GM18511 (cell line): ENCODE measurements around the gene USF3.
A peak's percentile ranks its signal among the peaks of the same experiment; 100 is the strongest.

Experiments
- ATAC-seq: cut with Tn5 transposase; IDR thresholded peaks from one replicate; pipeline ENCODE4 v1.9.1; 2021; ENCODE audit warnings: mild to moderate bottlenecking, moderate library complexity; ENCODE audit not compliant: unreplicated experiment

USF3 gene

GRCh38 chr3:113698956-113699355, 2.5 kb upstream of the USF3 start:
- no peak for ATAC-seq

- no peak for ATAC-seq
Observed at GRCh38 chr3:113698213-113698742, 1.8 kb upstream of the USF3 start.

- ATAC-seq = no peak
Observed at GRCh38 chr3:113697500-113698090, 1.2 kb upstream of the USF3 start.

- ATAC-seq = peak; percentile 89
Observed at GRCh38 chr3:113696658-113697499, 437 bp upstream of the USF3 start.

GRCh38 chr3:113695431-113695785, 1.0 kb downstream of the USF3 start:
- no peak for ATAC-seq

GRCh38 chr3:113690482-113690881, 6.0 kb downstream of the USF3 start:
- ATAC-seq = no peak

GRCh38 chr3:113685956-113686721, 10.3 kb downstream of the USF3 start:
- no peak for ATAC-seq

GRCh38 chr3:113685124-113685523, 11.3 kb downstream of the USF3 start:
- no peak for ATAC-seq

- no peak for ATAC-seq
Observed at GRCh38 chr3:113684271-113684819, 12.1 kb downstream of the USF3 start.

- ATAC-seq = no peak
Observed at GRCh38 chr3:113678773-113679172, 17.7 kb downstream of the USF3 start.

GRCh38 chr3:113677737-113678136, 18.7 kb downstream of the USF3 start:
- ATAC-seq = no peak

- ATAC-seq = no peak
Observed at GRCh38 chr3:113676261-113676660, 20.2 kb downstream of the USF3 start.

GRCh38 chr3:113673593-113673992, 22.8 kb downstream of the USF3 start:
- no peak for ATAC-seq

- ATAC-seq = no peak
Observed at GRCh38 chr3:113668015-113668414, 28.4 kb downstream of the USF3 start.

- ATAC-seq = no peak
Observed at GRCh38 chr3:113664523-113665094, 31.8 kb downstream of the USF3 start.

- no peak for ATAC-seq
Observed at GRCh38 chr3:113663761-113664160, 32.7 kb downstream of the USF3 start.

GRCh38 chr3:113663324-113663750, 33.1 kb downstream of the USF3 start:
- no peak for ATAC-seq

- no peak for ATAC-seq
Observed at GRCh38 chr3:113662824-113663223, 33.6 kb downstream of the USF3 start.

- no peak for ATAC-seq
Observed at GRCh38 chr3:113660896-113661295, 35.5 kb downstream of the USF3 start.

- ATAC-seq = no peak
Observed at GRCh38 chr3:113660458-113660857, 36.0 kb downstream of the USF3 start.

GRCh38 chr3:113659996-113660395, 36.4 kb downstream of the USF3 start:
- no peak for ATAC-seq
